GM10248 (cell line): ENCODE data around the gene ARPC5L.

Experiments used
- CTCF ChIA-PET: fragments of 300-600 bp; sonication (Branson Sonifier 250); formaldehyde crosslinking; extraction: SDS; loops from one replicate; lab custom pipeline; 2021; ENCODE audit warnings: antibody characterized with exemption; lab: Yijun Ruan, JAX
- POLR2A ChIA-PET: fragments of 350-650 bp; sonication (Branson Sonifier 250); formaldehyde crosslinking; extraction: SDS; loops from one replicate; lab custom pipeline; 2020; ENCODE audit warnings: antibody characterized with exemption; lab: Yijun Ruan, JAX
- DNase-seq: peaks from one replicate; pipeline ENCODE4 v3.0.0; 2012; ENCODE audit errors: extremely low spot score
- TF ChIP-seq, protein P1 (sequence below): IDR thresholded peaks from 2 replicates; pipeline ENCODE4 v1.5.1; 2012; ENCODE audit warnings: mild to moderate bottlenecking, low read depth; ENCODE audit errors: extremely low read depth, missing control alignments, control extremely low read depth

Gene ARPC5L

DNA sequence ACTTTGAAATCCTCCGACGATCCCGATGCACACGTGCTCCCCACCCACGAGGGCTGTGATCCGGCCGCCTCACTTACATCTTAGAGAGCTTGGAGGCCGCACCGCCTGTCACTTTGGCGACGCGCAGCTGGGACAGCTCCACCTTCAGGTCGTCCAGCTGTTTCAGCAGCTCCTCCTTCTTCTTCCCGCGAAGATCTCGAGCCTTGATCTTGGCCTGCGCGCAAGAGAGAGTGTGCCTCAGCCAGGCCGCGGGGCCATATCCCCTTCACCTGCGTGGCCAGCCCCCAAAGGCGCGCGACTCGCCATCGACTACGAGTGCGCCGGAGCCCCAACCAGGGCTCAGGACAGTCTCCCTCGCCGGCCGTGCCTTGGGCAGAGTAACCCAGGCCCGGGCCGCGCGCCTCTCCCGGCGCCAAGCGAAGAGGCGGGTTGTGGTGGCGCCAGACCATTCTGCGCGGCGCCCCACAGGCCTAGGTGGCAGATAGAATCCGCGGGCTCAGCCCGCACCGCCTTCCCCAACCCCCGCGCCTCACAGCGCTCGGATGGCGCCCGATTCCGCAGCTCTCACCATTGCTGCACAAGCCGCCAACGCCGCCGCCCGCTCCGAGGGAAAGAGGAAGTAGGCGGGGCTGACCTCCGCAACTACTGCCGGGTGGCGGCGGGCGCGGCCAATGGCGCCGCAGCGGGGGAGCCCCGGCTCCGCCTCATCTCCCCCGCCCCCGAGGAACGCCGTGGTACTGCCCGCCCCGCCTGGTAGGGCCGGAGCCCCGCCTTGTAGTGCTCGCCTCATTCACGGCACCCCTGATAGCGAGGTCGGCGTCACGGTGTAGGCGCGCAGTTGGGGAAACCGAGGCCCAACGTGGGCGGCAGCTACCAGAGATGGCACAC lies at the start of gene ARPC5L, which contains the start of gene RPL35:
Gene ARPC5L, plus strand, starts transcription at position 789 of the 888 bp plus-strand sequence. CDS start 7,161 bp downstream, outside the sequence.
Gene RPL35, minus strand, starts transcription at position 616 of the 888 bp plus-strand sequence. Its CDS starts 45 bp downstream, at position 571.
- ChIA-PET CTCF (interaction anchor here (0.6 to 26.0 kb wide), 7 partner anchors 9 to 282 kb away, joined by 3 to 814 read pairs (median 4); partner anchors contain the start of genes NR6A1, OLFML2A, SCAI and WDR38), POLR2A (interaction anchor here (0.6 to 1.9 kb wide), 11 partner anchors 8 to 407 kb away, joined by 3 to 17 read pairs (median 5); partner anchors contain the start of gene WDR38)
- peak; percentile 99 for DNase-seq
- TF ChIP-seq, protein P1, sequence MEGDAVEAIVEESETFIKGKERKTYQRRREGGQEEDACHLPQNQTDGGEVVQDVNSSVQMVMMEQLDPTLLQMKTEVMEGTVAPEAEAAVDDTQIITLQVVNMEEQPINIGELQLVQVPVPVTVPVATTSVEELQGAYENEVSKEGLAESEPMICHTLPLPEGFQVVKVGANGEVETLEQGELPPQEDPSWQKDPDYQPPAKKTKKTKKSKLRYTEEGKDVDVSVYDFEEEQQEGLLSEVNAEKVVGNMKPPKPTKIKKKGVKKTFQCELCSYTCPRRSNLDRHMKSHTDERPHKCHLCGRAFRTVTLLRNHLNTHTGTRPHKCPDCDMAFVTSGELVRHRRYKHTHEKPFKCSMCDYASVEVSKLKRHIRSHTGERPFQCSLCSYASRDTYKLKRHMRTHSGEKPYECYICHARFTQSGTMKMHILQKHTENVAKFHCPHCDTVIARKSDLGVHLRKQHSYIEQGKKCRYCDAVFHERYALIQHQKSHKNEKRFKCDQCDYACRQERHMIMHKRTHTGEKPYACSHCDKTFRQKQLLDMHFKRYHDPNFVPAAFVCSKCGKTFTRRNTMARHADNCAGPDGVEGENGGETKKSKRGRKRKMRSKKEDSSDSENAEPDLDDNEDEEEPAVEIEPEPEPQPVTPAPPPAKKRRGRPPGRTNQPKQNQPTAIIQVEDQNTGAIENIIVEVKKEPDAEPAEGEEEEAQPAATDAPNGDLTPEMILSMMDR = no peak

DNA sequence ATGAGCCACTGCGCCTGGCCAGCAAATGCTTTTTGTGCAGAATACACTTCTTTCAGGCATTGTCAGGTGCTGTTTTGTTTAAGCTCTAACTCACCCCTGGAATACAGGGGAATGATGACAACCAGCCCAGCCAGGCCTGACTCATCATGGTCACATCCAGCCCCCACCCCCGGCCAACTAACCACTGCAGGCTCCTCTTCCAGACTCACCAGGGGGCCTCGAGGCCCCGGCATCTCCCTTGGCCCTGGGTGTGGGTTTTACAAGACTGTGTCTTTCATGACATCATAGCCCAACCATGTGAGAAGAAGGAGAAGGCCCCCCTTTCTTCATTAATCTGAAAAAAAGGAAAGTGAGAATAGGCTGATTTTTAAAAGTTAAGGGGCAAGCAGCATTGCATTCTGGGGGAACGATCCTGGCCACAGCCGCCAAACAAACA lies 49.5 kb upstream of the ARPC5L start:
- DNase-seq = no peak
- TF ChIP-seq, protein P1 = no peak
- CTCF ChIA-PET = interaction anchor here (1.2 to 5.1 kb wide), 5 partner anchors 28 to 41 kb away, joined by 3 to 36 read pairs (median 4); partner anchors contain the start of genes NR6A1, OLFML2A and WDR38
- POLR2A ChIA-PET = no interaction called here

DNA sequence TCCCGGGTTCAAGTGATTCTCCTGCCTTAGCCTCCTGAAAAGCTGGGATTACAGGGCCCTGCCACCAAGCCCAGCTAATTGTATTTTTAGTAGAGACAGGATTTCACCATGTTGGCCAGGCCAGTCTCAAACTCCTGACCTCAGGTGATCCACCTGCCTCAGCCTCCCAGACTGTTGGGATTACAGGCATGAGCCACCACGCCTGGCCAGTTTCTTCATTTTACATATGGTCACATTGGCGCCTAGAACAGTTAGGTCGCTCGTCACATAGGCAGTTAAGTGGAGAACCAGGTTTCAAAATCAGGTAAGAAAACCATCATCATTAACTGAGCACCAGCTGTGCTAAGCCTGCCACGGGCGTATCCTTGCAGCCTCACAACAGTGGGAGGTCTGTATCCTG lies 48.9 kb upstream of the ARPC5L start:
- TF ChIP-seq, protein P1 = no peak
- no peak for DNase-seq
- ChIA-PET CTCF (interaction anchor here (0.8 to 5.1 kb wide), 11 partner anchors 11 to 196 kb away, joined by 3 to 36 read pairs (median 6); partner anchors contain the start of genes NR6A1, OLFML2A and WDR38), POLR2A (interaction anchor here (0.6 kb wide), 1 partner anchor 195 kb away, joined by 3 read pairs; no protein-coding TSS in a partner anchor)

DNA sequence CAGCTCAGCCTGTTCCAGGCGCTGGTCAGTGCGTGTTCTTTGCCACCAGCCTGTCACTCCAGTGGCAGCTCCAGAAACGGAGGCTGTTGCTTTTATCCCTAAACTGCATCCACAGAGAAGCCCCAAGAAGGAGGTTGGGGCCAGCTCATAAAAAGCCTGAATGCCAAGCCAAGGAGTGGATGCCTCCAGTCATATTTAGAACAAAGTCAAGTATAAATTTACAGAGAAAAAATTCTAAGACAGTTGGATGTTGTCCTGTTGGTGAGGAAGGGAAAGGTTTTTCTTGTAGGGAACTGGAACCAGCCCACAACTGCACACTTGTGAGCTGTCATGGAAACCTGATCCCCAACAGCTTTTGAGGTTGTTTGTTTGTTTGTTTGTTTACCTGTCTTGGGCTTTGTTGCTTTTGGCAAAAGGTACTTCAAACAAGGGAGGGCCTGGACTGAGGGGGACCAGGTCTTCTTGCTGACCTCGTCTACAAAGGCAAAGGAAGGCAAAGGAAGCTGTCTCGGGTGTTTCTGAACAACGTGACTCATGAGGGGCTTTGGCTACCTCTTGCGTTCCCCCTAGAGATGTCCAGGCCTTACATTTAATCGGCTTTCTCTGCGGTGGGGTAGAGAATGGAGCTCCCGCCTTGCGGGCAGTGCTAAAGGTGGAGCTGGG lies 48.3 kb upstream of the ARPC5L start:
- POLR2A ChIA-PET = interaction anchor here (0.6 kb wide), 1 partner anchor 194 kb away, joined by 3 read pairs; no protein-coding TSS in a partner anchor

DNA sequence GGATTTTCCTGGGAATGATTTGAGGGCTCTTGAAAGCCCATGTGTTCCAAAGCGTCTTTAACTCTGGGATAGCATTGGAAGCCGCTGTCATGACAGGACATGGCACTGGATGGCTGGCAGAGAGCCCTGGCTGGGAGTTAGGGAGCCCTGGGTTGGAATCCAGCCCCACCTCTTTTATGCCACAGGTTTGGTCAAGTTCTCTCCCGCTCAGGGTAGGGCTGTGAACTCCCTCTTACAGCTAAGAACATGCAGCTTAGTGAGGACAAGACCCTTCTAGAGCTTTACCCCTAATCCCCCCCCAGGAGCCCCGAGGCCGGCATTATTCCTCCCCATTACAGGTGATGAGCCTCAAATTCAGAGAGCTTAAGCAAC lies 47.8 kb upstream of the ARPC5L start:
- CTCF ChIA-PET = interaction anchor here (0.7 to 5.1 kb wide), 12 partner anchors 10 to 197 kb away, joined by 3 to 36 read pairs (median 5); partner anchors contain the start of genes NR6A1, OLFML2A and WDR38

More for the DNA sequence above, 48.3 kb upstream of the ARPC5L start:
- no peak for DNase-seq
- CTCF ChIA-PET = interaction anchor here (0.7 to 5.1 kb wide), 15 partner anchors 10 to 197 kb away, joined by 3 to 36 read pairs (median 4); partner anchors contain the start of genes NR6A1, OLFML2A and WDR38
- TF ChIP-seq, protein P1 = no peak

More for the DNA sequence above, 47.8 kb upstream of the ARPC5L start:
- DNase-seq = no peak
- TF ChIP-seq, protein P1 = no peak
- POLR2A ChIA-PET = no interaction called here
